Measurements from ENCODE around the gene PIGR. TPM values are rescaled to one million over a fixed set of nuclear protein-coding genes. Genes with fewer than 3 reads are reported as not detected.

PIGR gene
- total and polyA plus RNA-seq, 10 of the 15 experiments (the other 5 are each of a cell fraction or from before 2014, with no cell fraction given) = 0.96 to 7.6 (median 1.8) TPM

DNA sequence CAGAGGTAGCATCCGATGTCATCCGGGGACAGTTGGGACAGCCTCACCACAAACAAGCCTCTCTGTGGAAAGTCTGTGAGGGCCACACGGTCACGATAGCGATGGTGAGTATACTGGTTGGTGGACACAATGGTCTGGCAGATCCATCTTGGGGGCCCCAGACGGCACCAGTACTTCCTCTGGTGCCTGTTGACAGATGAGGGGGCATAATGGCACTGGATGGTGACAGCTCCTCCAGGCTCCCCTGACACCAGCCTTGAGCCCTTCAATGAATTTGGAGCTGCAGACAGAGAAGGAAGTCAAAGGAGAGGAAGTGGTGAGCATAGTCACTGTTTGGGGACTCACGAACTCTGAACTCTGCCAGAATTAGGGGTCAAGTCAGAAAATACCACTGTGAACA lies 16.0 kb upstream of the PIGR start:
- no peak for FAIRE-seq
- Histone ChIP-seq H3K9ac (ENCODE audit: control insufficient read depth, insufficient read depth, low read length) (no peak overlapping the region), H3K79me2 (ENCODE audit: control insufficient read depth, insufficient read depth, low read length) (no peaks in the 10 kb centered on the region), H3K4me1 (ENCODE audit: control insufficient read depth, insufficient read depth, low read length) (peaks cover 7% of the 10 kb centered on the region), H3K36me3 (ENCODE audit: control insufficient read depth in 2 of 2, insufficient read depth in 2 of 2, low read length in 1 of 2) (no peaks in the 10 kb centered on the region), H3K4me3 (no peak overlapping the region), H3K4me2 (ENCODE audit: control insufficient read depth, insufficient read depth) (no peak overlapping the region), H2AFZ (ENCODE audit: control insufficient read depth, low read depth, low read length) (no peak overlapping the region), H3K9me3 (replicated peaks; ENCODE audit: control insufficient read depth, insufficient read depth, low read length) (no peaks in the 10 kb centered on the region), H3K27me3 (replicated peaks in 1 of 2; ENCODE audit: control insufficient read depth in 2 of 2, insufficient read depth in 2 of 2, low read length in 1 of 2) (no peaks in the 10 kb centered on the region), H3K27ac (ENCODE audit: control insufficient read depth, insufficient read depth) (no peak overlapping the region), H4K20me1 (ENCODE audit: control insufficient read depth, insufficient read depth) (no peaks in the 10 kb centered on the region)
- TF ChIP-seq JUNB (IDR thresholded peaks at IDR 0.05) (no peak), LARP7 (IDR thresholded peaks at IDR 0.05) (no peak), TBL1XR1 (IDR thresholded peaks at IDR 0.05; ENCODE audit: low read depth, low read length) (no peak), MEF2B (IDR thresholded peaks at IDR 0.05; ENCODE audit: partially characterized antibody, poor library complexity, severe bottlenecking) (no peak), NR2C1 (IDR thresholded peaks at IDR 0.05) (peak; percentile 30; the same call in 1 of the 2 replicates), SPI1 (IDR thresholded peaks at IDR 0.05; ENCODE audit: borderline replicate concordance, insufficient read depth, low read depth, low read length) (peak; percentile 30; the same call in 1 of the 2 replicates), CREB1 (IDR thresholded peaks at IDR 0.05; ENCODE audit: low read depth) (no peak)
- POLR2A ChIA-PET = no interaction called here
- no TSS peak for BruUV-seq (replicated peaks)
- intact Hi-C loops (cut with micrococcal nuclease; ENCODE audit: unreplicated experiment) (no loop called here), in situ Hi-C loops (cut with MboI) (no loop called here)
- no peak for DNase-seq (ENCODE audit: low read depth, low spot score)
- RAD21 ChIA-PET (ENCODE audit: unreplicated experiment) = interaction anchor here (1.2 kb wide), 1 partner anchor 20 kb away, joined by 4 read pairs; no protein-coding TSS in a partner anchor
- SMC1A ChIA-PET (ENCODE audit: uncharacterized antibody, unreplicated experiment) = interaction anchor here (1.1 to 2.4 kb wide), 4 partner anchors 10 to 50 kb away, joined by 3 to 5 read pairs (median 4); no protein-coding TSS in a partner anchor
- CTCF ChIA-PET = interaction anchor here (1.0 to 1.5 kb wide), 5 partner anchors 8 to 50 kb away, joined by 3 to 6 read pairs (median 4); partner anchors contain the start of gene FCAMR
- no peak for ATAC-seq
- 92% methylated on average over 7 of the region's 7 CpGs for WGBS (ENCODE audit: insufficient coverage, insufficient replicate concordance, low lambda C conversion rate, missing lambda C conversion rate)

GRCh38 chr1:206961668-206962067 lies 15.4 kb upstream of the PIGR start:
- ChIA-PET POLR2A (no interaction called here), RAD21 (ENCODE audit: unreplicated experiment) (interaction anchor here (1.1 to 1.2 kb wide), 2 partner anchors 20 to 26 kb away, joined by 3 to 4 read pairs; no protein-coding TSS in a partner anchor), SMC1A (ENCODE audit: uncharacterized antibody, unreplicated experiment) (interaction anchor here (0.8 to 2.4 kb wide), 2 partner anchors 11 to 297 kb away, joined by 3 to 5 read pairs; no protein-coding TSS in a partner anchor), CTCF (interaction anchor here (1.0 to 1.5 kb wide), 4 partner anchors 9 to 30 kb away, joined by 3 to 6 read pairs (median 4); partner anchors contain the start of gene FCAMR)
- Histone ChIP-seq H4K20me1 (ENCODE audit: control insufficient read depth, insufficient read depth) (no peaks in the 10 kb centered on the region), H3K36me3 (ENCODE audit: control insufficient read depth in 2 of 2, insufficient read depth in 2 of 2, low read length in 1 of 2) (no peaks in the 10 kb centered on the region), H3K9ac (ENCODE audit: control insufficient read depth, insufficient read depth, low read length) (no peak overlapping the region), H3K27ac (ENCODE audit: control insufficient read depth, insufficient read depth) (no peak overlapping the region), H3K79me2 (ENCODE audit: control insufficient read depth, insufficient read depth, low read length) (no peaks in the 10 kb centered on the region), H2AFZ (ENCODE audit: control insufficient read depth, low read depth, low read length) (no peak overlapping the region), H3K4me3 (no peak overlapping the region), H3K9me3 (replicated peaks; ENCODE audit: control insufficient read depth, insufficient read depth, low read length) (no peaks in the 10 kb centered on the region), H3K27me3 (replicated peaks in 1 of 2; ENCODE audit: control insufficient read depth in 2 of 2, insufficient read depth in 2 of 2, low read length in 1 of 2) (no peaks in the 10 kb centered on the region), H3K4me2 (ENCODE audit: control insufficient read depth, insufficient read depth) (no peak overlapping the region), H3K4me1 (ENCODE audit: control insufficient read depth, insufficient read depth, low read length) (peaks cover 1% of the 10 kb centered on the region)
- BruUV-seq (replicated peaks) = no TSS peak
- ATAC-seq = no peak
- WGBS (ENCODE audit: insufficient coverage, insufficient replicate concordance, low lambda C conversion rate, missing lambda C conversion rate) = 76% methylated on average over 3 of the region's 3 CpGs
- FAIRE-seq = no peak
- intact Hi-C loops (cut with micrococcal nuclease; ENCODE audit: unreplicated experiment) (no loop called here), in situ Hi-C loops (cut with MboI) (no loop called here)
- DNase-seq (ENCODE audit: low read depth, low spot score) = no peak
- TF ChIP-seq MTA2 (IDR thresholded peaks at IDR 0.05; ENCODE audit: low read depth) = no peak
- no peak for TF ChIP-seq JUND (IDR thresholded peaks at IDR 0.05; ENCODE audit: low read depth, low read length)
- no peak for TF ChIP-seq PAX5 (IDR thresholded peaks at IDR 0.05; ENCODE audit: borderline replicate concordance, low read depth, low read length)
- TF ChIP-seq IRF3 (IDR thresholded peaks at IDR 0.05) = no peak
- no peak for TF ChIP-seq ZNF217 (IDR thresholded peaks at IDR 0.05)
- no peak for TF ChIP-seq SUPT20H (IDR thresholded peaks at IDR 0.05; ENCODE audit: borderline replicate concordance, control insufficient read depth, low read depth, low read length)
- no peak for TF ChIP-seq CBX5 (IDR thresholded peaks at IDR 0.05; ENCODE audit: low read depth)
- TF ChIP-seq, protein P1, sequence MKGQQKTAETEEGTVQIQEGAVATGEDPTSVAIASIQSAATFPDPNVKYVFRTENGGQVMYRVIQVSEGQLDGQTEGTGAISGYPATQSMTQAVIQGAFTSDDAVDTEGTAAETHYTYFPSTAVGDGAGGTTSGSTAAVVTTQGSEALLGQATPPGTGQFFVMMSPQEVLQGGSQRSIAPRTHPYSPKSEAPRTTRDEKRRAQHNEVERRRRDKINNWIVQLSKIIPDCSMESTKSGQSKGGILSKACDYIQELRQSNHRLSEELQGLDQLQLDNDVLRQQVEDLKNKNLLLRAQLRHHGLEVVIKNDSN (IDR thresholded peaks at IDR 0.05; ENCODE audit: borderline replicate concordance, extremely low read length, insufficient read depth, low read depth, low read length) = no peak
- no peak for TF ChIP-seq NFIC (IDR thresholded peaks at IDR 0.05; ENCODE audit: low read depth, low read length)
- no peak for TF ChIP-seq BMI1 (IDR thresholded peaks at IDR 0.05; ENCODE audit: borderline replicate concordance)
- no peak for TF ChIP-seq TCF7 (IDR thresholded peaks at IDR 0.05; ENCODE audit: borderline replicate concordance)
